ENCODE data around the gene LIN9. TPM values are rescaled to one million over a fixed set of nuclear protein-coding genes. Genes with fewer than 3 reads are reported as not detected.

Gene LIN9
- polyA plus RNA-seq, 1 experiment, result 2.1 TPM

GRCh38 chr1:226353698-226354525, 44.9 kb upstream of the LIN9 start:
- Histone ChIP-seq H3K27me3 (ENCODE audit: control insufficient read depth, insufficient read depth, low read length) (no peaks in the 10 kb centered on the region), H3K36me3 (ENCODE audit: control insufficient read depth, insufficient read depth, low read length) (no peaks in the 10 kb centered on the region; the same call in 1 of the 2 replicates), H3K4me3 (ENCODE audit: low read depth, low read length) (no peak overlapping the region)
- POLR2A ChIA-PET, result no interaction called here
- TF ChIP-seq CTCF (IDR thresholded peaks at IDR 0.05; ENCODE audit: insufficient read depth, low read depth, low read length), result no peak
- DNase-seq (ENCODE audit: low read depth), result no peak
- CTCF ChIA-PET, result no interaction called here

- H3K27me3 ChIP-seq (ENCODE audit: control insufficient read depth, insufficient read depth, low read length), result no peaks in the 10 kb centered on the region
- ChIA-PET POLR2A (no interaction called here), CTCF (no interaction called here)
- H3K36me3 ChIP-seq (ENCODE audit: control insufficient read depth, insufficient read depth, low read length), result no peaks in the 10 kb centered on the region
- no peak for TF ChIP-seq CTCF (IDR thresholded peaks at IDR 0.05; ENCODE audit: insufficient read depth, low read depth, low read length)
- no peak overlapping the region for H3K4me3 ChIP-seq (ENCODE audit: low read depth, low read length)
- no peak for DNase-seq (ENCODE audit: low read depth)
Observed at GRCh38 chr1:226351709-226352108, 42.7 kb upstream of the LIN9 start.

GRCh38 chr1:226350519-226350865, 41.5 kb upstream of the LIN9 start:
- no peak for DNase-seq (ENCODE audit: low read depth)
- TF ChIP-seq CTCF (IDR thresholded peaks at IDR 0.05; ENCODE audit: insufficient read depth, low read depth, low read length), result no peak
- POLR2A ChIA-PET, result no interaction called here
- H3K4me3 ChIP-seq (ENCODE audit: low read depth, low read length), result no peak overlapping the region
- H3K27me3 ChIP-seq (ENCODE audit: control insufficient read depth, insufficient read depth, low read length), result no peaks in the 10 kb centered on the region
- no peaks in the 10 kb centered on the region for H3K36me3 ChIP-seq (ENCODE audit: control insufficient read depth, insufficient read depth, low read length)
- CTCF ChIA-PET, result no interaction called here

GRCh38 chr1:226349801-226350518, 41.0 kb upstream of the LIN9 start:
- ChIA-PET POLR2A (no interaction called here), CTCF (interaction anchor here (1.2 kb wide), 1 partner anchor 40 kb away, joined by 3 read pairs; no protein-coding TSS in a partner anchor)
- DNase-seq (ENCODE audit: low read depth), result no peak
- Histone ChIP-seq H3K4me3 (ENCODE audit: low read depth, low read length) (no peak overlapping the region), H3K36me3 (ENCODE audit: control insufficient read depth, insufficient read depth, low read length) (no peaks in the 10 kb centered on the region), H3K27me3 (ENCODE audit: control insufficient read depth, insufficient read depth, low read length) (no peaks in the 10 kb centered on the region)
- TF ChIP-seq CTCF (IDR thresholded peaks at IDR 0.05; ENCODE audit: insufficient read depth, low read depth, low read length), result no peak

- Histone ChIP-seq H3K4me3 (ENCODE audit: low read depth, low read length) (no peak overlapping the region), H3K36me3 (ENCODE audit: control insufficient read depth, insufficient read depth, low read length) (no peaks in the 10 kb centered on the region), H3K27me3 (ENCODE audit: control insufficient read depth, insufficient read depth, low read length) (no peaks in the 10 kb centered on the region)
- TF ChIP-seq CTCF (IDR thresholded peaks at IDR 0.05; ENCODE audit: insufficient read depth, low read depth, low read length), result no peak
- ChIA-PET POLR2A (no interaction called here), CTCF (interaction anchor here (0.6 to 1.2 kb wide), 2 partner anchors 11 to 39 kb away, joined by 3 read pairs; no protein-coding TSS in a partner anchor)
- DNase-seq (ENCODE audit: low read depth), result no peak
Observed at GRCh38 chr1:226349081-226349480, 40.1 kb upstream of the LIN9 start.
